A549 (cell line): ENCODE results near the gene VPS54.

Experiments
- EHMT2 ChIP-seq: fragments of 200-600 bp; sonication (generic); IDR thresholded peaks from 2 replicates; pipeline ENCODE4 v1.6.1; 2016; ENCODE audit warnings: antibody characterized with exemption, low read depth, mild to moderate bottlenecking, moderate library complexity
- TF ChIP-seq, protein P1 (sequence below): fragments of 250-450 bp; sonication (Bioruptor Pico); IDR thresholded peaks from 2 replicates; pipeline ENCODE4 v1.5.0; 2020; ENCODE audit warnings: low read depth, mild to moderate bottlenecking, moderate library complexity

DNA sequence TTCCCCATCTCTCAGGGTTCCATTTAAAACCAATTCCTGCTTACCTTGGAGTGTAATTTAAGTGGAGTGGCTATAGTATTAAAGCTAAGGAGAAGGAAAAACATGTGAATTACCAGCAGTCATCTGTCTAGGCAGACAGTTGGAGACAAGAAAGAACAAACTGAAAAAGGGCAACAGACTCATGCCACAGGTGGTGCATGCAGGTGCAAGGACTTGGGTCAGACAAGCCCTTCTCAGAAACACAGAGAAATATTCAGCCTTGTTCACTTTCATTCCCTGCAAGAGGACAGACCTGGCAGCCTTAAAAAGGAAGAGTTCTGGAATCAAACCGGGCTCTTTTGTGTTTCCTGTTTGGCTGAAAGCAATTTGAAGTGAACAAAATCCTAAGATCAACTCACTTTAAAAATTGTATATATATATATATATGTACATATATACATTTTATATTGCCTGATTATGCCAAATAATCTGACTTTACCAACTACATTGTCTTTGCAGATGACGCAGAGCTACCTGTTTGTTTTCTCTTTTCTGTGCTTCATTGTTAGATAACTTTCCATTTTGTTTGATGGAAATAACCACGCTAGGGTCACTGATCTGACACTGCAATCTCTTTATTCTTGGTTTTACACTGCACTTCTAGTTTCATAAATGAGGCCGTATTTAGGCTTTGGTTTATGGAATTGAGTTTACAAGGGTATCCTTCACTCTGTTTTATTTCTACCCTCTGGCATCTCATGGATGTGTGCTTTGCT lies 35.1 kb upstream of the VPS54 start:
- TF ChIP-seq, protein P1, sequence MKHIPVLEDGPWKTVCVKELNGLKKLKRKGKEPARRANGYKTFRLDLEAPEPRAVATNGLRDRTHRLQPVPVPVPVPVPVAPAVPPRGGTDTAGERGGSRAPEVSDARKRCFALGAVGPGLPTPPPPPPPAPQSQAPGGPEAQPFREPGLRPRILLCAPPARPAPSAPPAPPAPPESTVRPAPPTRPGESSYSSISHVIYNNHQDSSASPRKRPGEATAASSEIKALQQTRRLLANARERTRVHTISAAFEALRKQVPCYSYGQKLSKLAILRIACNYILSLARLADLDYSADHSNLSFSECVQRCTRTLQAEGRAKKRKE (CRISPR knock-in tag): no peak
- no peak for TF ChIP-seq EHMT2
